Measurements from ENCODE around the gene NUP214.
"Not testable (repeated sequence)": the region's sequence is repeated elsewhere in the genome, so short reads cannot be mapped to it uniquely, and the experiment has no call there.

NUP214 gene

GRCh38 chr9:131204285-131204684, 78.9 kb downstream of the NUP214 start:
- no peak overlapping the region for H3K27ac ChIP-seq (ENCODE audit: low read depth in 2 of 2, low read length in 2 of 2)
- no peaks in the 10 kb centered on the region for H3K27me3 ChIP-seq (ENCODE audit: control insufficient read depth in 2 of 2, insufficient read depth in 2 of 2, low read length in 2 of 2)
- peaks cover 42 to 50% of the 10 kb centered on the region in 2 donors for H3K36me3 ChIP-seq (ENCODE audit: control insufficient read depth in 2 of 2, insufficient read depth in 2 of 2, low read length in 2 of 2)
- H3K9ac ChIP-seq (ENCODE audit: low read depth in 1 of 2, low read length in 2 of 2) = no peak overlapping the region
- H3K4me3 ChIP-seq (ENCODE audit: low read length in 2 of 2) = no peak overlapping the region
- H3K4me1 ChIP-seq (ENCODE audit: control insufficient read depth in 2 of 2, insufficient read depth in 2 of 2, low read length in 2 of 2) = no peaks in the 10 kb centered on the region
- no peaks in the 10 kb centered on the region for H3K9me3 ChIP-seq (ENCODE audit: control insufficient read depth in 2 of 2, low read length in 2 of 2)

GRCh38 chr9:131206495-131206894, 81.1 kb downstream of the NUP214 start:
- Histone ChIP-seq H3K27ac (ENCODE audit: low read depth in 2 of 2, low read length in 2 of 2) (no peak overlapping the region), H3K4me3 (ENCODE audit: low read length in 2 of 2) (no peak overlapping the region), H3K9ac (ENCODE audit: low read depth in 1 of 2, low read length in 2 of 2) (no peak overlapping the region), H3K4me1 (ENCODE audit: control insufficient read depth in 2 of 2, insufficient read depth in 2 of 2, low read length in 2 of 2) (no peaks in the 10 kb centered on the region), H3K27me3 (ENCODE audit: control insufficient read depth in 2 of 2, insufficient read depth in 2 of 2, low read length in 2 of 2) (no peaks in the 10 kb centered on the region), H3K9me3 (ENCODE audit: control insufficient read depth in 2 of 2, low read length in 2 of 2) (no peaks in the 10 kb centered on the region), H3K36me3 (ENCODE audit: control insufficient read depth in 2 of 2, insufficient read depth in 2 of 2, low read length in 2 of 2) (peaks cover 33 to 40% of the 10 kb centered on the region in 2 donors)

GRCh38 chr9:131211920-131212319, 86.5 kb downstream of the NUP214 start:
- not testable (repeated sequence) for H3K4me3 ChIP-seq (ENCODE audit: low read length in 2 of 2); H3K27me3 ChIP-seq (ENCODE audit: control insufficient read depth in 2 of 2, insufficient read depth in 2 of 2, low read length in 2 of 2); H3K4me1 ChIP-seq (ENCODE audit: control insufficient read depth in 2 of 2, insufficient read depth in 2 of 2, low read length in 2 of 2); H3K9me3 ChIP-seq (ENCODE audit: control insufficient read depth in 2 of 2, low read length in 2 of 2); H3K27ac ChIP-seq (ENCODE audit: low read depth in 2 of 2, low read length in 2 of 2); H3K9ac ChIP-seq (ENCODE audit: low read depth in 1 of 2, low read length in 2 of 2)
- peaks cover 16 to 19% of the 10 kb centered on the region in 2 donors for H3K36me3 ChIP-seq (ENCODE audit: control insufficient read depth in 2 of 2, insufficient read depth in 2 of 2, low read length in 2 of 2)

GRCh38 chr9:131214286-131214856, 89.0 kb downstream of the NUP214 start:
- no peak overlapping the region for H3K27ac ChIP-seq (ENCODE audit: low read depth in 2 of 2, low read length in 2 of 2)
- no peak overlapping the region for H3K9ac ChIP-seq (ENCODE audit: low read depth in 1 of 2, low read length in 2 of 2)
- peaks cover 0 to 3% of the 10 kb centered on the region in 2 donors for H3K9me3 ChIP-seq (ENCODE audit: control insufficient read depth in 2 of 2, low read length in 2 of 2)
- peaks cover 9 to 18% of the 10 kb centered on the region in 2 donors for H3K36me3 ChIP-seq (ENCODE audit: control insufficient read depth in 2 of 2, insufficient read depth in 2 of 2, low read length in 2 of 2)
- H3K4me1 ChIP-seq (ENCODE audit: control insufficient read depth in 2 of 2, insufficient read depth in 2 of 2, low read length in 2 of 2) = no peaks in the 10 kb centered on the region
- H3K27me3 ChIP-seq (ENCODE audit: control insufficient read depth in 2 of 2, insufficient read depth in 2 of 2, low read length in 2 of 2) = no peaks in the 10 kb centered on the region
- H3K4me3 ChIP-seq (ENCODE audit: low read length in 2 of 2) = no peak overlapping the region

- no peaks in the 10 kb centered on the region for H3K27me3 ChIP-seq (ENCODE audit: control insufficient read depth in 2 of 2, insufficient read depth in 2 of 2, low read length in 2 of 2)
- H3K4me3 ChIP-seq (ENCODE audit: low read length in 2 of 2) = no peak overlapping the region
- H3K9ac ChIP-seq (ENCODE audit: low read depth in 1 of 2, low read length in 2 of 2) = no peak overlapping the region
- H3K9me3 ChIP-seq (ENCODE audit: control insufficient read depth in 2 of 2, low read length in 2 of 2) = peaks cover 0 to 3% of the 10 kb centered on the region in 2 donors
- no peak overlapping the region for H3K27ac ChIP-seq (ENCODE audit: low read depth in 2 of 2, low read length in 2 of 2)
- peaks cover 9 to 19% of the 10 kb centered on the region in 2 donors for H3K36me3 ChIP-seq (ENCODE audit: control insufficient read depth in 2 of 2, insufficient read depth in 2 of 2, low read length in 2 of 2)
- no peaks in the 10 kb centered on the region for H3K4me1 ChIP-seq (ENCODE audit: control insufficient read depth in 2 of 2, insufficient read depth in 2 of 2, low read length in 2 of 2)
Observed at GRCh38 chr9:131214876-131215275, 89.5 kb downstream of the NUP214 start.

GRCh38 chr9:131216806-131217205, 91.4 kb downstream of the NUP214 start:
- peaks cover 12 to 27% of the 10 kb centered on the region in 2 donors for H3K36me3 ChIP-seq (ENCODE audit: control insufficient read depth in 2 of 2, insufficient read depth in 2 of 2, low read length in 2 of 2)
- H3K9ac ChIP-seq (ENCODE audit: low read depth in 1 of 2, low read length in 2 of 2) = no peak overlapping the region
- H3K27me3 ChIP-seq (ENCODE audit: control insufficient read depth in 2 of 2, insufficient read depth in 2 of 2, low read length in 2 of 2) = no peaks in the 10 kb centered on the region
- H3K4me1 ChIP-seq (ENCODE audit: control insufficient read depth in 2 of 2, insufficient read depth in 2 of 2, low read length in 2 of 2) = no peaks in the 10 kb centered on the region
- no peak overlapping the region for H3K4me3 ChIP-seq (ENCODE audit: low read length in 2 of 2)
- peaks cover 0 to 1% of the 10 kb centered on the region in 2 donors for H3K9me3 ChIP-seq (ENCODE audit: control insufficient read depth in 2 of 2, low read length in 2 of 2)
- H3K27ac ChIP-seq (ENCODE audit: low read depth in 2 of 2, low read length in 2 of 2) = no peak overlapping the region

- H3K9ac ChIP-seq (ENCODE audit: low read depth in 1 of 2, low read length in 2 of 2) = no peak overlapping the region
- no peaks in the 10 kb centered on the region for H3K9me3 ChIP-seq (ENCODE audit: control insufficient read depth in 2 of 2, low read length in 2 of 2)
- H3K4me1 ChIP-seq (ENCODE audit: control insufficient read depth in 2 of 2, insufficient read depth in 2 of 2, low read length in 2 of 2) = no peaks in the 10 kb centered on the region
- H3K27me3 ChIP-seq (ENCODE audit: control insufficient read depth in 2 of 2, insufficient read depth in 2 of 2, low read length in 2 of 2) = no peaks in the 10 kb centered on the region
- H3K36me3 ChIP-seq (ENCODE audit: control insufficient read depth in 2 of 2, insufficient read depth in 2 of 2, low read length in 2 of 2) = peaks cover 12 to 25% of the 10 kb centered on the region in 2 donors
- H3K4me3 ChIP-seq (ENCODE audit: low read length in 2 of 2) = no peak overlapping the region
- H3K27ac ChIP-seq (ENCODE audit: low read depth in 2 of 2, low read length in 2 of 2) = no peak overlapping the region
Observed at GRCh38 chr9:131217331-131218031, 92.1 kb downstream of the NUP214 start.

GRCh38 chr9:131218370-131218769, 93.0 kb downstream of the NUP214 start:
- peaks cover 12 to 25% of the 10 kb centered on the region in 2 donors for H3K36me3 ChIP-seq (ENCODE audit: control insufficient read depth in 2 of 2, insufficient read depth in 2 of 2, low read length in 2 of 2)
- H3K9ac ChIP-seq (ENCODE audit: low read depth in 1 of 2, low read length in 2 of 2) = no peak overlapping the region
- no peak overlapping the region for H3K27ac ChIP-seq (ENCODE audit: low read depth in 2 of 2, low read length in 2 of 2)

GRCh38 chr9:131220485-131220884, 95.1 kb downstream of the NUP214 start:
- H3K9ac ChIP-seq (ENCODE audit: low read depth in 1 of 2, low read length in 2 of 2) = no peak overlapping the region
- no peaks in the 10 kb centered on the region for H3K9me3 ChIP-seq (ENCODE audit: control insufficient read depth in 2 of 2, low read length in 2 of 2)
- peaks cover 16 to 21% of the 10 kb centered on the region in 2 donors for H3K36me3 ChIP-seq (ENCODE audit: control insufficient read depth in 2 of 2, insufficient read depth in 2 of 2, low read length in 2 of 2)
- no peak overlapping the region for H3K4me3 ChIP-seq (ENCODE audit: low read length in 2 of 2)
- H3K27ac ChIP-seq (ENCODE audit: low read depth in 2 of 2, low read length in 2 of 2) = no peak overlapping the region
- H3K27me3 ChIP-seq (ENCODE audit: control insufficient read depth in 2 of 2, insufficient read depth in 2 of 2, low read length in 2 of 2) = no peaks in the 10 kb centered on the region
- no peaks in the 10 kb centered on the region for H3K4me1 ChIP-seq (ENCODE audit: control insufficient read depth in 2 of 2, insufficient read depth in 2 of 2, low read length in 2 of 2)

More at GRCh38 chr9:131218370-131218769, 93.0 kb downstream of the NUP214 start:
- Histone ChIP-seq H3K9me3 (ENCODE audit: control insufficient read depth in 2 of 2, low read length in 2 of 2) (no peaks in the 10 kb centered on the region), H3K4me3 (ENCODE audit: low read length in 2 of 2) (no peak overlapping the region), H3K4me1 (ENCODE audit: control insufficient read depth in 2 of 2, insufficient read depth in 2 of 2, low read length in 2 of 2) (no peaks in the 10 kb centered on the region), H3K27me3 (ENCODE audit: control insufficient read depth in 2 of 2, insufficient read depth in 2 of 2, low read length in 2 of 2) (no peaks in the 10 kb centered on the region)

- Histone ChIP-seq H3K9ac (ENCODE audit: low read depth in 1 of 2, low read length in 2 of 2) (no peak overlapping the region), H3K9me3 (ENCODE audit: control insufficient read depth in 2 of 2, low read length in 2 of 2) (no peaks in the 10 kb centered on the region), H3K27me3 (ENCODE audit: control insufficient read depth in 2 of 2, insufficient read depth in 2 of 2, low read length in 2 of 2) (no peaks in the 10 kb centered on the region), H3K36me3 (ENCODE audit: control insufficient read depth in 2 of 2, insufficient read depth in 2 of 2, low read length in 2 of 2) (peaks cover 10 to 27% of the 10 kb centered on the region in 2 donors), H3K27ac (ENCODE audit: low read depth in 2 of 2, low read length in 2 of 2) (no peak overlapping the region), H3K4me3 (ENCODE audit: low read length in 2 of 2) (no peak overlapping the region), H3K4me1 (ENCODE audit: control insufficient read depth in 2 of 2, insufficient read depth in 2 of 2, low read length in 2 of 2) (no peaks in the 10 kb centered on the region)
Observed at GRCh38 chr9:131222460-131222859, 97.1 kb downstream of the NUP214 start.

Data from mucosa of rectum (tissue), 2 donors.